Activated CD8-positive, alpha-beta memory T cell treated with anti-CD3 and anti-CD28 coated beads, Interleukin-2, amount 50 U/mL, for 1 hour (primary cell): Measurements from ENCODE around the gene MTTP.

Experiments
- DNase-seq: peaks from one replicate; pipeline ENCODE4 v3.0.0-alpha.2; 2020; ENCODE audit errors: extremely low read depth

The MTTP gene

DNA sequence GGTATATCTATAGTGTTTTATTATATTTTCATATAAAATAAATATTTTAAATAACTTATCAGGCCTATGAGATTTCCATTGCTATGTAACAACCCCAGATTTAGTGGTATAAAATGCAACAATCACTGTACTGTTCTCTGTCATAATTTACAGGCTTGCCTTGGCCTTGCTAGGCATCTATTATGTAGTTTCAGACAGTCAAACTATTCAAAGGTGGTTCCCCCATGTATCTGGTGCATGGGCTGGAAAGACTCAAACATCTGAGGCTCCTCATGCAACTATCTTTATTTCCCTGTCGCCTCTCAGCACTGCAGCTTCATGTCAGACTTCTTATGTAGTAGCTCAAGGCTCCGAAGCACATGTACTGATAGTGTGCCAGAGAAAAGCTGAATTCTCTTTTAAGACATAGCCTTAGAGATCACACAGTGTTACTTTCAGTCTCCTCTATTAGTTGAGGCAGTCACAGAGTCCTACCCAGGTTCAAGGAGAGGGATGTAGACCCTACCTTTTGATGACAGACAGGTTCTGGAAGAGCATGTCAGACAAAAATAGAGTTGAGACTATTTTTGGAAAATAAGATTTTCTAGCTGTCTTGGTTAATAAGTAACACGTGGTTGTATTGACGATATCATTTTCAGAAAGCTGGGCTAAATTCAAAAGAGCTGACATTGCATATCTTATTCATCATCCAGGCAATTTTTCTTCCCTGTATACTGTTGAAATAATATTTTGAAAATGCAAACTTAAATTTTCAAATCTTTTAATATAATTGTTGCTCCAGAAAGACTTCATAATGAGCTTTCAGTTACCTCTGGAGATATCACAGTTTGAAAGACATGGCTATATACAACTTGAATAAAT lies 19.4 kb downstream of the MTTP start:
- DNase-seq: no peak

DNA sequence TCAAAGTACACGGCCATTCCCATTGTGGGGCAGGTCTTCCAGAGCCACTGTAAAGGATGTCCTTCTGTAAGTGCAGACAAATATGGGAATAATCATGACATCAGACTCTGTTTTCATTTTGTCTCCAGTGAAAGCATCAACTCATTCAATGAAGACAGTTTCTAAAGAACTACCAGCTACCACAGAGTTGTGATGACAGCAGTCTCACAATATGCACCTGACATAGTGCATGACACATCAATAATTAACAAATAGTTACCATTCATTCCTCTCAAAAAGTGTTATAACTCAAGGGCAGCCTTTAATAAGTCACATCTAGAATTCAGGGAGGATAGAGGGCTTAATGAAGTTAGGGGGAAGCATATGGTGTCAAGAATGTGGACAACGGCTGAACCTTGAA lies 20.2 kb downstream of the MTTP start:
- no peak for DNase-seq

DNA sequence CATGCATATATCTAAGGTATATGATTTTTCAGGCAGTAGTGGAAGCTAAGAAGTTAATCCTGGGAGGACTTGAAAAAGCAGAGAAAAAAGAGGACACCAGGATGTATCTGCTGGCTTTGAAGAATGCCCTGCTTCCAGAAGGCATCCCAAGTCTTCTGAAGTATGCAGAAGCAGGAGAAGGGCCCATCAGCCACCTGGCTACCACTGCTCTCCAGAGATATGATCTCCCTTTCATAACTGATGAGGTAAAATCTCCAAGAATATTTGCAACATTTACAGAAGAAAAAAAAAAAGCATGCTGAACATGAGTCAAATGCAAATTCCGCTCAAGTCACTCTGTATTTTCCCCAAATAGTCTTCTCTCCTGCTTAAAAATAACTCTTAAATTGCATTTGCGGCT lies 32.1 kb downstream of the MTTP start:
- DNase-seq: no peak

DNA sequence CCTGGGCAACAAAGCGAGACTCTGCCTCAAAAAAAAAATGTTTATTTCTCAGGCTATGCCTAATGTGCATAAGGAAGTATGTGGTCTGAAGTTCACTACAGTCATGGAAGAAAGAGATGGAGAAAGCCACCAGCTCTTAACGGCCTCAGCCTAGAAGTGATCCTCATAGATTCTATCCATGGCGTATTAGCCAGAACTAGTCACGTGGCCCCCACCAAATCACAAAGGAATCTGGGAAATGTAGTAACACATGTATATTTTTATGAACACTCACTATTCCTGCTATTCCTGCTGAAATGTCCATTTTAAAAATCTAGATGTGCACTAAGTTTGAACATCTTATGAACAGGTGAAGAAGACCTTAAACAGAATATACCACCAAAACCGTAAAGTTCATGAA lies 33.8 kb downstream of the MTTP start:
- no peak for DNase-seq

DNA sequence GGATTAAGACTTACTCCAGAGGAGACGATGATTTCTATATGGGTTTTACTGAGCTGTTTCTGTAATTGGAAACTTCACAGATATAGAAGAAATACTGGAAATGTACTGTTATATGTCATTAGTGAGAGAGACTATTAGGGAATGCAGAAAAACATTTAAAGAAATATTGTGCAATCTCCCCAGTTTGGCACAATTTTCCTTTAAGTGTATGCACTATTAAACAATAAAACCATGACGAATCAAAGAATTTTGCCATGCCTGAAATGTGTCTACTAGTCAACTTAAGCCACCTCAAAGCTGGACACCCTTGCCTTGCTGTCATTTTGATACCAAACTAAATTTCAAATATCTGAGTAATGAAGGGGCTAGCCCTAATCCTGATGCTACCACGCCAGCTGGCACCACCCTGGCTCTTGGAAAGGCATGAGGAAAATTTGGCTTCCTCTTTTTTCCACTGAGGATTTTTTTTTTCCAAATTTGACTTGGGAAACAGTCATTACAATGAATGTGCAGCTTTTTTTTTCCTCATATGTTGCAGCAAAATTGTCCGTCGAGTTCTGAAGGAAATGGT lies 36.1 kb downstream of the MTTP start:
- DNase-seq: no peak

DNA sequence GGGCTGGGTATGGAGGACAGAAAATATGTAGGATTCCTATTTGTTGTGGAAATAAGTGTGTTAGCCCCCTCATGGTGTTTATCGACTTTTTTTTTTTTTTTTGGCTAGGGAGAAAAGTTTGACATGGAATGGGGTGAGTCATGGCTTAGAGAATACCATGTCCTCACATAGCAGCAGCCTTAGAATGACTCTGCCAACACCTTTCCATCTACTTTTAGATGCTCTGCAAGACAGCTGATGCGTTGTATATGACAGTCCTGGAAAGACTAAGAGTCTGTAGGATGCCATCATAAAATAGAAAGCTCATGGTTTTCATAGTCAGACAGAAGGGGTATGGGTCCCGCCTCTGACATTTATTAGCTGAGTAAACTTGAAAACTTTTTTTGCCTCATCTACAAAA lies 37.7 kb downstream of the MTTP start:
- DNase-seq: no peak

DNA sequence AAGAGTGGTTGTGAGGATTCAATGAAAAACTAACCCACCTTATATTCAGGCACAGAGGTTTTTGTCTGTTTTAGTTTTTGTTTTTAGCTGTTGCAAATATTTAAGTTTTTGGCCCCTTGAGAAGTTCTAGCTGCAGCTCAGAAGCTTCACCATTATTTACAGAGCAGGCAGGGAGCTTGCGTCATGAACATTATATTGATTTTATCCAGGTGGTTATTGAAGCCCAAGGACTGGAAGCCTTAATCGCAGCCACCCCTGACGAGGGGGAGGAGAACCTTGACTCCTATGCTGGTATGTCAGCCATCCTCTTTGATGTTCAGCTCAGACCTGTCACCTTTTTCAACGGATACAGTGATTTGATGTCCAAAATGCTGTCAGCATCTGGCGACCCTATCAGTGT lies 38.1 kb downstream of the MTTP start:
- no peak for DNase-seq

DNA sequence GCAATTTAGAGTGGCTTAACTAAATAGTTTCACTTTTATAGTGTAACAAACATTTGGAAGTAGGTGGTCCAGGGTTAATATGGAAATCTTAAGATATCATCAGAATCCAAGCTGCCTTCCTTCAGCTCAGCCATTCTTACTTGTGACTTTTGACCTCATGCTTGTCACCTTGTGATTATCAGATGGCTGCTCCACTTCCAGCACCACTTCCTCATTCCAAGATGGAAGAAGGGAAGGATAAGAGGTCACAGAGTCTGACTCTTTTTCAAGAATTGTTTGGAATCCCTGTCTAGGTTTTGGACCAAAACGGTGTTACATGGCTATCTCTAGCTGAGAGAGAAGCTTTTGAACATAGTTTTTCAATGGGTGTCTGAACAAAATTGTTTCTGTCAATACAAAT lies 39.9 kb downstream of the MTTP start:
- no peak for DNase-seq

DNA sequence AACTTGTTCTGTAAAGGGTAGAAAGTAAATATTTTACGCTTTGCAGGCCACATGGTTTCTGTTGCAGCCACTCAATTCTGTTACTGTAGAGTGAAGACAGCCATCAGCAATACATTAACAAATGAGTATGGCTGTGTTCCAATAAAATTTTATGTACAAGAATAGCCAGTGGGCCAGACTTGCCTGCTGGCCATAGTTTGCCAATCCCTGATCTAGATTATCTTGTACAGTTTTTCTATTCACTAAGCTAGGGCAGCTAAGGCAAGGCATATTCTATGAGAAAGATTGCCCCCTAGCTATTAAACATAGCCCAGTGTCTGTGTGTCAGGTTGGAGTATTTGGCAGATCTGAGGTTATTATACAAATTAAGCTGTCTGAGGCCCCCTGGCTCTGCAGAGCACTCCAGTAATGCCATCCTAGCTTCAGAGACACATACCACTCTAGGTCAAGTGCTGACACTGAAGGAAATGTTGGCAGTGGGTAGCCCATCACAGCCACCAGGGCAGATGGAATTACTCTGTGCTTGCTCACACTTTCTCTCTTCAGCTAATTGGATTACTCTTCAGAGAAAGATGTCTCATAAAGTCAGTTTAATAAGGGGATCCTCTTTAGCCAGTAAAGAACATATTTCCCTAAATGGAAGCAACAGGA lies 40.7 kb downstream of the MTTP start:
- no peak for DNase-seq

DNA sequence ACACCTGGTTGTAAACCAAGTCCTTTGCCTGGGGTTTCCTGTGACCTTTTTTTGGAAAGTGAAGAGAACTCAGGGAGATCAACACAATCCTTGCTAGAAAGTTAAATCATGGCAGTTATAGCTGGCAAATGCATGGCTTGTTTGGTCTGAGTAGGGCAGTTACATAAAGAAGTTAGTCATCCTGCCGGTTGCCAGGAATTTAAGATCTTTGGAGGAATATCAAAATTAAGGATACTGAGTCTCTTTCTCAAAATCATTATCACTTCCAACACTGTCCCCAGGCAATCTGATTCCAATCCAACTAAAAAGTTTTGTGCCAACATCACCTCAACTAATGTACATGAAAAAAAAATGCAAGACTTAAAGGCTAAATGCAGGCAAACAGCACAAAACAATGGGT lies 42.8 kb downstream of the MTTP start:
- DNase-seq: no peak

DNA sequence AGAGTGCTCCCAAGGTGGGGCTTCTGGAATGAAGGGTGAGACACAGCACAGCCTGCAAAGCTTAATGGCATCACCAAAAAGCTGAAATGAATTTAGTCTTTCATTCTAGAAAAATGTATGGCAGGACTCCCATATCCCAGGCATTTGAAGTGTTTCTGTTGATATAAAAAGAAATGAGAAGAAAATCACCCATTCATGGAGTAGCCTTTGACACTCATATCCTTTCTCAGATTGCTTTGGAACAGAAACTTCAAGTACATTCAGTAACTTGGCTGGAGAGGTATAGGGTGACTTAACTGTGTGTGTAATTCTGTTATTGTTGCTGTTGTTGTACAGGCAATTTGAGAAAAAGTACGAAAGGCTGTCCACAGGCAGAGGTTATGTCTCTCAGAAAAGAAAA lies 47.7 kb downstream of the MTTP start:
- DNase-seq: no peak

DNA sequence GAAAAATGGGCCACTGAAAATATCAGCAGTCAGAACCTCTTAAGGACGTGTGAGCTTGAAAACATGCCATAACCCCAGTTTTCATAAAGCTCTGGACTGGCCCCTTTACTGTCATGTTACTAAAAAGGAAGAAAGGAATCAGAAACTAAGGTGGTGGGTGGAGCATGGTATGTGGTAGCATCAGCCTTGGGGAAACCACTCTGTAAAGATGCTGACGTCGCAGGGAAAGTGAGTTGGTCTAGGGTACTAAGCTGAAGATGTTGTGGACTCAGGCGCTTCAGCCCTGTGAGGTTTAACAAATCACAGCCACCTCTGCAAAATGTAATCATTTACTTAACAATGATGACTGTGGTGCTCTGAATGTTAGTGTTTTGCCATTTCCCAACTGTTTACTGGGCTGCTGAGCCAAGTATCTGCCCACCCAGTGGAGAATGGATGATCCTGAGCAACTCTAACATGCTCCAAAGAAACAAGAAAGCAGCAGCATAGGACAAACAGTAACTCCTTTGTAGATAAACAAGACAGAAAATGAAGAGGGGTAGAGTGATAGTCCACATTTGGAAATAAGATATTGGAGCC lies 49.6 kb downstream of the MTTP start:
- no peak for DNase-seq

DNA sequence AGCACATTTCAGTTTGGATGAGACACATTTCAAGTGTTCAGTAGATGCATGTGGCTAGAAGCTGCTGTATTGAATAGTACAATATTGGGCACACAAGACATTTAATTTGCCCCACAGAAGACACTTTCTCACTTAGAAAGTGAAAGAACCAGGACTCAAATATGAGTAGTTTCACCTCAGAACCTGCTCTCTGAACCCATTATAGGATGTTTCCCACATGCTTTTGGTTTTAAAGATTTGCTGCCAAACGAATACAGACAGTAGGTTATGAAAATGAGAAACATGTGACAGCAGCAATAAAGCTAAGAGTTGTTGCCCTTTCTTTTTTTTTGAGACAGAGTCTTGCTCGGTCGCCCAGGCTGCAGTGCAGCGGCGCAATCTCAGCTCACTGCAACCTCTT lies 50.7 kb downstream of the MTTP start:
- DNase-seq: no peak

GRCh38 chr4:99628040-99628439 lies 53.4 kb downstream of the MTTP start:
- DNase-seq: no peak

- DNase-seq: no peak
These were observed 55.4 kb downstream of the MTTP start for GRCh38 chr4:99629962-99630554.

DNA sequence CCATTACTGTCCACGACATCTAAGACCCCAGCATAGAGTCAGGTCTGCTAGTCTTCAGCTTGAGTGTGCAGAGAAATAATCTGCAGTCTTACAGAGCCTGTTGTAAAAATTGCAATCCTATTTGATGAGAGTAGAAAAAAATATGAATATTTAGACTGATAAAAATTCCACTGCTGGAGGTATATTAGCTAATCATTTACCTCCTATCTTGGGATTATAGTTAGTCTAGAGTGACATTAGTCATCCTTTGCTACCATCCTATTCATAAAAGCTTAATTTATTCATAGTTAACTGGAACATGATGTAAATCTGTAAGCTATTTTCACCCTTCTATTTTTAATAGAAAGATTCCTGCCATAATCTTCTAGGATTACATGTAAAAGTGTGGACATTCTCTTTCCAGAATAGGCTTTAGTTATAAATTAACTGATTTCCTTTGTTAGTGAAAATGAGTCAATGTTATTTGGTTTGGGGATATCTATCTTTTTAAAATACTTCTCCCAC lies 56.3 kb downstream of the MTTP start:
- no peak for DNase-seq

- DNase-seq: no peak
These were observed 59.1 kb downstream of the MTTP start for GRCh38 chr4:99633772-99634171.

DNA sequence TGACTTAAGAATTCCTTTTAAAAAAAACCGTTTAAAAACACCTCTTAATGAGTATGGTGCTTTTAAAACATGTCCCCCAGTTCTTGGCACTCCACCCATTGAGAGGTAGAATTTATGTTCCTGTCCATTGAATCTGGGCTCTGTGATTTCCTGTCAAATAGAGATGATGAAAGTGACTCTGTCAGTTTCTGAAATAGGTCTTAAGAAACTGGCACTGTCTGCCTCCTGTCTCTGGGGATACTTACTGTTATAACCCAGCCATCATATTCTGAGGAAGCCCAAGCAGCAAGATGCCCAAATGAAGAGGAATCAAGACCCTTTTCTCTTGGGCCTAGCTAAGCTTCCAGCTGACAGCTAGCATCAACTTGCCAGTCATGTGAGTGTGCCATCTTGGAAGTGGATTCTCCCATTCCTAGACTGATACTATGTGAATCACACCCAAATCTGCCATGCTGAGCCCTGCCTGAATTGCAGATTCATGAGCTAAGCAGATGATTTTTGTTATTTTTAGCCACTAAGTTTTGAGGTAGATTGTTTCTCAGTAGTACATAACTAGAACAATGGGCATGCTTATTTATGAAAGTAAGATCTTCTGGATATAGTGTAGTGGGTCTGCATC lies 60.2 kb downstream of the MTTP start:
- DNase-seq: no peak

GRCh38 chr4:99635601-99636000 lies 61.0 kb downstream of the MTTP start:
- DNase-seq: no peak

DNA sequence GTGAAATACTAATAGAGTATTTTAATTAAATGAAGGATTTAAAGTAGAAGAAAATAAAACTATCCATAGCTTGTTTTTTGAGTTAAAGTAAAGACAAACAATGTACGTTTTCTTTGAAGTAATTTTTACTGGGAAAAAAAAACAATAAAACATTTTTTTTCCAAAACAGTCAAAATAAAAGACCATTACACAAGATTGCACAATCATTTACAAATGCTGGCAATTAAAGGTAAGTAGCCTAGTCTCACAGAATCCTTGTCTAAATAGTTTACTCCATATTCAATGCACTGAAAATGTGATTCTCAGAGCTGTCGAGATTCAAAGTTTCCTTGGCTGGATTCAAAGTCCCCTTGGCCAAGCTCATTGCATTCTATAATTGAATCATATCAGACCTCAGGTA lies 61.8 kb downstream of the MTTP start:
- no peak for DNase-seq

DNA sequence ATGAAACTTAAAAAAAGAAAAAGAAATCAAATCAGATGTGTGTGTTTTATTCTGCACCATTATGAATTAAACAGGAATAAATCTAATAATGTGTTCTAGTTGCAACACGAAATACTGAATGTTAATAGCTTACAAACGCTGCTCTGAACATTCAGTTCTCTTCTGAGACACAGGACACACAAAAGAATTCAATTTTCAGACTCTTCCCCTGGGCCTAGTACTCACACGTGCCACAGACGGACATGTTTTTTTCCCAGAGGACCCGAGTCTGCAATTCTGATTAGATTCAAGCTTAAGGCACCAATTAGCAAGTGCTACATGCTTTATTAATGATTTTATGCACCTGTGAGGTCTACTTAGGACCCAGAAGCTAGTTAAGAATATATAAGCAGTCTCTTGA lies 62.5 kb downstream of the MTTP start:
- DNase-seq: no peak

- no peak for DNase-seq
These were observed 66.1 kb downstream of the MTTP start for GRCh38 chr4:99640676-99641075.
